ENCODE measurements around the gene FHL3. TPM values are rescaled to one million over a fixed set of nuclear protein-coding genes. Genes with fewer than 3 reads are reported as not detected.
A peak's percentile ranks its signal among the peaks of the same experiment; 100 is the strongest.

FHL3 gene
- total and polyA plus RNA-seq, 10 donors: 8.6 to 39.9 (median 16.3) TPM

DNA sequence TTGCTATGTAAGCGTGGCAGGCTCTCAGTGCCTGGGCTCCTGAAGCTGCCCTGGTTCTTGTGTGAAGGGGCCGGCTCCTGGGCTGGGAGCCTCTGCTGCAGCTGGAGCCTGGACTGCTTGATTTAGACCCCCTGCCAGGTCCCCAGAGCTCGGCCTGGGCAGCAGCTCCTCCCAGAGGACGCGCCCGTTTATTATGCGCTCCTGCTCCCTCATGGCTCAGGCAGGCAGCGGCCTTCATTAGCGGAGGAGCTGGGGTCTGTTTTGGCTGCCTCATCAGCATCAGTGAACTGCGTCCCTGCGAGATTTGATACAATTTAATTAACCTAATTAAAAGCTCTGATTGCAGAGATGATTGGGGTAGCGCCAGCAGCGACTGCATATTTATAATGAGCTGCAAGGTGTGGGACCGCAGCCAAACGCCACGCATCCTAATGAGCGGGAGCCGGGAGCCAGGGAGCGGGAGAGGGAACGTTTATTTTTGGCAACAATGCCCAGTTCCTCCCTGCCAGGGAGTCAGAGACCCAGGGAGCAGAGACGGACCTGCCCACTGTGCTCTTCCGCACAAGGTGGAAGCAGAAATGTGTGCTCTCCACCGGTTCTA is 23.9 kb upstream of the FHL3 start:
- no peak overlapping the region for H3K4me3 ChIP-seq
- no peak for TF ChIP-seq POLR2A (IDR thresholded peaks at IDR 0.05)
- TF ChIP-seq, protein P1, sequence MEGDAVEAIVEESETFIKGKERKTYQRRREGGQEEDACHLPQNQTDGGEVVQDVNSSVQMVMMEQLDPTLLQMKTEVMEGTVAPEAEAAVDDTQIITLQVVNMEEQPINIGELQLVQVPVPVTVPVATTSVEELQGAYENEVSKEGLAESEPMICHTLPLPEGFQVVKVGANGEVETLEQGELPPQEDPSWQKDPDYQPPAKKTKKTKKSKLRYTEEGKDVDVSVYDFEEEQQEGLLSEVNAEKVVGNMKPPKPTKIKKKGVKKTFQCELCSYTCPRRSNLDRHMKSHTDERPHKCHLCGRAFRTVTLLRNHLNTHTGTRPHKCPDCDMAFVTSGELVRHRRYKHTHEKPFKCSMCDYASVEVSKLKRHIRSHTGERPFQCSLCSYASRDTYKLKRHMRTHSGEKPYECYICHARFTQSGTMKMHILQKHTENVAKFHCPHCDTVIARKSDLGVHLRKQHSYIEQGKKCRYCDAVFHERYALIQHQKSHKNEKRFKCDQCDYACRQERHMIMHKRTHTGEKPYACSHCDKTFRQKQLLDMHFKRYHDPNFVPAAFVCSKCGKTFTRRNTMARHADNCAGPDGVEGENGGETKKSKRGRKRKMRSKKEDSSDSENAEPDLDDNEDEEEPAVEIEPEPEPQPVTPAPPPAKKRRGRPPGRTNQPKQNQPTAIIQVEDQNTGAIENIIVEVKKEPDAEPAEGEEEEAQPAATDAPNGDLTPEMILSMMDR (IDR thresholded peaks at IDR 0.05 in 8 of 11, conservative IDR thresholded peaks at IDR 0.05 in 3 of 11): no peak
- TF ChIP-seq POLR2AphosphoS5 (IDR thresholded peaks at IDR 0.05): peak in 1 of 3 donors; percentile 12
- intact Hi-C loops (cut with DNase I; ENCODE audit: low total_unique reads): loop anchor here (10.0 kb wide), 1 partner anchor 786 kb away; no protein-coding TSS in a partner anchor
- H3K36me3 ChIP-seq: peaks cover 5 to 22% (median 17%) of the 10 kb centered on the region in 6 donors
- no peak for DNase-seq
- peaks cover 18 to 59% (median 48%) of the 10 kb centered on the region in 6 donors for H3K4me1 ChIP-seq
- 66 to 75% (median 67%) methylated on average over 22 to 23 of the region's 23 CpGs for WGBS, 5 donors
- peak overlapping the region in 1 of 8 donors; percentile 42 for H3K27ac ChIP-seq
- H3K27me3 ChIP-seq (replicated peaks in 1 of 7): peaks cover 0 to 16% (median 0%) of the 10 kb centered on the region in 7 donors
- H3K9me3 ChIP-seq: no peaks in the 10 kb centered on the region

DNA sequence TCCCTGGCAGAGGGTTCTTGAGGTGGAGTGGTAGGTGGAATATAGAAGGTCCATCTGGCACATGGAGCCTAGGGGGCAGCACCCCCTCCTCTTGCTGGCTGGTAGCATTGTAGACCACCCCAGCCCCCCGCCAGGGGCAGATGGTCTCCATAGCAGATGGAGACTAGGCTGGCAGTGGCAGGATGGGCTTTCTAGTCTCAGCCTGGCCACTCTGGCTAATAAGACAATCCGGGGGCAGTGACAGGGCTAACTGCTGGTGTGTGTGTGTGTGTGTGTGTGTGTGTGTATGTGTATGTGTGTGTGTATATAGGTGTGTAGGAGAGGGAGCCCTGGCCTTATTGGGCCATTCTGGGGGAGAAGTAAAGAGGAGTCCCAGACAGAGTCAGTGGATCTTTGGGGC is 23.4 kb upstream of the FHL3 start:
- peaks cover 0 to 12% (median 0%) of the 10 kb centered on the region in 7 donors for H3K27me3 ChIP-seq (replicated peaks in 1 of 7)
- no peaks in the 10 kb centered on the region for H3K9me3 ChIP-seq
- DNase-seq: no peak
- no peak overlapping the region for H3K4me3 ChIP-seq
- peaks cover 18 to 59% (median 48%) of the 10 kb centered on the region in 6 donors for H3K4me1 ChIP-seq
- intact Hi-C loops (cut with DNase I; ENCODE audit: low total_unique reads): loop anchor here (10.0 kb wide), 1 partner anchor 786 kb away; no protein-coding TSS in a partner anchor
- H3K36me3 ChIP-seq: peaks cover 5 to 28% (median 22%) of the 10 kb centered on the region in 6 donors
- WGBS, 5 donors: 81 to 92% (median 89%) methylated on average over 2 of the region's 2 CpGs
- no peak for TF ChIP-seq POLR2A (IDR thresholded peaks at IDR 0.05)
- TF ChIP-seq POLR2AphosphoS5 (IDR thresholded peaks at IDR 0.05): no peak
- TF ChIP-seq, protein P1 (IDR thresholded peaks at IDR 0.05 in 8 of 11, conservative IDR thresholded peaks at IDR 0.05 in 3 of 11): no peak
- H3K27ac ChIP-seq: peak overlapping the region in 1 of 8 donors; percentile 16

DNA sequence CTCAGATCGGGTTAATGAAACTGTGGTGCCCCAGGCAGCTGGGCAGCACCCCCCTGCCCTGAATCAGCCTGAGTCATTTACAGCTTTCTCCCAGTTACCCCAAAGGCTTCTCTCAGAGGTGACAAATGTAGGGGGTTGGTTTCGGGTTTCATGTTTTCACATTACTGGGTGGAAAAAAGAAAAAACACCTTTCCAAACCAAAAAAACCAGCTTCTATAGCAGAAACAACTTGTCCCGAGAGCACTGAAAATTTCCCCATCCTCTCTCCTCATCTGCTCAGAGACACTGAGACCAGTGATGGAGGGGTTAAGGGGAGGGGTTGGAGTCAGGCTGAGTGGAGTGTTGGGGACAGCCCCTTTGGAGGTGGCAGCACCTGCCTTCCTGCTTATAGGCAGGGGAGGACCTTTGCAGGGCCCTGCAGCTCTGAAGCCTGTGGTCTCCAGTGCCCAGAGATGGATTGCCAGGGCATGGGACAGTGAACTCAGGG is 22.8 kb upstream of the FHL3 start:
- Histone ChIP-seq H3K27ac (peak overlapping the region in 1 of 8 donors; percentile 16), H3K9me3 (no peaks in the 10 kb centered on the region), H3K36me3 (peaks cover 5 to 33% (median 27%) of the 10 kb centered on the region in 6 donors), H3K4me1 (peaks cover 18 to 59% (median 48%) of the 10 kb centered on the region in 6 donors), H3K4me3 (no peak overlapping the region), H3K27me3 (replicated peaks in 1 of 7) (peaks cover 0 to 12% (median 0%) of the 10 kb centered on the region in 7 donors)
- intact Hi-C loops (cut with DNase I; ENCODE audit: low total_unique reads): loop anchor here (10.0 kb wide), 1 partner anchor 787 kb away; no protein-coding TSS in a partner anchor
- no peak for TF ChIP-seq POLR2A (IDR thresholded peaks at IDR 0.05)
- TF ChIP-seq POLR2AphosphoS5 (IDR thresholded peaks at IDR 0.05): no peak
- 38 to 59% (median 53%) methylated on average over 3 of the region's 3 CpGs for WGBS, 5 donors
- no peak for DNase-seq

DNA sequence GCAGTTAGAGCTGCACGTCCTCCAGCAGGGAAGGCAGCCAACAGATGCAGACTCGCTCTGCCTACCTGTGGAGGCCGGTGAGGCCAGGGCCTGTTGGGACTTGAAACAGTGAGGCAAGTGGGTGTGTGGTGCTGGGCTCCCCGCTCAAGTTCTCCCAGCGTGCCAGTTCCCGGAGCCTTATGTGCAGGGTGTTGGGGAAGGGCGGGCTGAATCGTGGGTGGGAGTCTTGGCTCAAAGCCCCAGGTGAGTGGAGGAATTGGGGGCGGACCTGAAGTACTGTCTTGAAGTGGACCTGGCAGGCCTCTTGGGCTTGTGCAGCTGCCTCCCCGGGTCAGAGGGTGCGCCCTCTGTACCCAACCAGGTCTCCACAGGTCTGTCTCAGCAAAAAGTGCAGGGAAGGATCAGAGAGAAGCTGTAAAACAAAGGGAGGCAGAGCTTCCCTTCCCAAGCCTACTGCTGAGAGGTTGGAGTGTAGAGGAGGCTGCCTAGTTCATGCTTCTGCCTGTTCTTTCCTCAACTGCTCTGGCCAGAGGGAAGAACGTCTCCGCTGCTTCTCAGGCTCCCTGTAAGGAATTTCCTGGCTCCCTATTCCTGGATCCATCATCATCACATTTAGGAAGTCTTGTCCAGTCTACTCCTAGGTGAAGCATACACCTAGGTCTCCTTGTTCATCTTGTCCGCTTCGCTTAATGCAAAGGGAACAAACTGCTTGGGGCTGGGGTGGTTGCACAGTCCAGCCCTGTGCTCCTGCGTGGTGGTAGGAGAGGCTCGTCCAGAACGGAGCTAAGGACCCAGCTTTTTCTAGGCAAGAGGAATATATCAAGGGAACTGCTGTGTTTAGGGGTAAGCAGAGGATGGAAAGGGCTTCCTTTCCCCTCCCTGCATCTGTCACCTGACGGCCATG is 22.1 kb upstream of the FHL3 start:
- Histone ChIP-seq H3K4me1 (peaks cover 18 to 59% (median 48%) of the 10 kb centered on the region in 6 donors), H3K36me3 (peaks cover 8 to 40% (median 34%) of the 10 kb centered on the region in 6 donors), H3K4me3 (no peak overlapping the region), H3K27ac (no peak overlapping the region), H3K9me3 (no peaks in the 10 kb centered on the region), H3K27me3 (replicated peaks in 1 of 7) (peaks cover 0 to 12% (median 0%) of the 10 kb centered on the region in 7 donors)
- 75 to 82% (median 80%) methylated on average over 14 to 19 of the region's 19 CpGs for WGBS, 5 donors
- intact Hi-C loops (cut with DNase I; ENCODE audit: low total_unique reads): loop anchor here (10.0 kb wide), 1 partner anchor 787 kb away; no protein-coding TSS in a partner anchor
- no peak for DNase-seq
- TF ChIP-seq POLR2A (IDR thresholded peaks at IDR 0.05): no peak
- TF ChIP-seq, protein P1 (IDR thresholded peaks at IDR 0.05 in 8 of 11, conservative IDR thresholded peaks at IDR 0.05 in 3 of 11): no peak
- TF ChIP-seq POLR2AphosphoS5 (IDR thresholded peaks at IDR 0.05): peak; percentile 7 to 46 (median 29)

Data from spleen (tissue), 11 donors.